Activated CD4-positive, alpha-beta T cell treated with anti-CD3 and anti-CD28 coated beads, Interleukin-2, Interleukin-4, amounts not matched to agents 100 ng/mL and 50 ng/mL, durations not matched to agents 16 hours and 8 hours (primary cell): Measurements from ENCODE around the gene NUDT4.
A peak's percentile ranks its signal among the peaks of the same experiment; 100 is the strongest.
"Not testable (repeated sequence)": the region's sequence is repeated elsewhere in the genome, so short reads cannot be mapped to it uniquely, and the experiment has no call there.

Source experiments
- DNase-seq: peaks from one replicate; pipeline ENCODE4 v3.0.0-alpha.2; 2020; ENCODE audit warnings: low spot score

Gene NUDT4

DNA sequence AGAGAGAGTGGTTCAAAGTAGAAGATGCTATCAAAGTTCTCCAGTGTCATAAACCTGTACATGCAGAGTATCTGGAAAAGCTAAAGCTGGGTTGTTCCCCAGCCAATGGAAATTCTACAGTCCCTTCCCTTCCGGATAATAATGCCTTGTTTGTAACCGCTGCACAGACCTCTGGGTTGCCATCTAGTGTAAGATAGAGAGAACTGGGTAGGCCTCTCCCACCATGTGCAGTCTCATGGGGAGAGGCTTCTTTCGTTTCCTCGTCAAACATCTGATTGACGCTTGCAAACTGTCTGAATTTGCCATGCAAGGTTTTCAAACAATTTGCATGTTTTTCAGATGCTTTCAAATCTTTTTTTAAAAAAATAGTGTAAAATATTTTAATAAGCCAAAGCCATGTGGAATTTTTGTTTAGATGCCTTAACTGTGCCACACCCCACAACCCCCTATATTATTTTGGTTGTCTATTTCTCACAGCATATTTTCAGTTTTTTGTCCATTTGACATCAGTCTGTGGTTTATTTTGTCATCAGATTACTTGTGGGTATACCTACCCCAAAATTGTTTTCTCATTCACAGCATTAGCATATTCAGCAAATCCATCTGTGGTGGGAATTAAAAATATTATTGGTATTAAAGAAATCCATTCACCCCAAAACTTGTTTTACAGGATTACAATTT, 21.6 kb downstream of the NUDT4 start:
- DNase-seq = not testable (repeated sequence)

DNA sequence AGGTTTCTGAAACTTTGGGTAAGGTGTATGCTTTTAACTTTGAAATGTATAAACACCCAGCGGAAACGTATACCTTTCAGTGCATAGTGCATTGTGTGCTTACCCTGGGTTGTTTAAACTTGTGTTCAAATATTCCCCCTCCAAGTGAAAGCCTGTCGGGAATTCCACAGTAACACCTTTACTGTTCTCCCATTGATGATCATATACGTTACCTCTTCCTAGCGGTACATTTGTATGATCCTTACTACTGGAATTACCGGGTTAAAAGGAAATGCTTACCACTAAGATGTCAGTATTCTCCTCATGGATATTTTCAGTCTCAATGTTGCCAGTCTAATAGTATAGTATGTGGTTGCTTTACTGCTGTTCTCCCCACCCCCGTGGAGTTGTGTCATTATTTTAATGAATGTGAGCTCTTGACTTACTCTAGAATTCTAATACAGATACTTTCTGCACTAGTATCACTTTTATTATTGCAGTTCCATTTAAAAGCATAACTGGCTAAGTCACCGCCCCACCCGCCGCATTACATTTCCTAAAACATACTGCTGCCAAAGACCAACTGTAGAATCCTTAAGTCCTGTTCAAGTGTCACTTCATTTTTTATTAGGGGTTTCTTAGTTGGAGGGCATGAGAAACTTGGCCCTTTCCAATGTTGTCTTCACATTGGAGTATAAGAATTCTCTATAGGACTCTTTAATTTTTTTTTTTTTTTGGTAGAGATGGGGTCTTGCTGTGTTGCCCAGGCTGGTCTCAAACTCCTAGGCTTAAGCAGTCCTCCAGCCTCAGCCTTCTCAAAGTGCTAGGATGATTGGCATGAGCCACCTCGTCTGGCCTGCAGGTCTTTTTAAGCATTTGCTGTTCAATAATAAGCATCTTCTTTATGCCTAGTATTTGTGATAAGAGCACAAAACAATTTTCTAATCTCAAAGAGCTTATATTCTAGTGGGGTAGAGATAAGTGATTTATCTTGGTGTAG, 24.9 kb downstream of the NUDT4 start:
- DNase-seq = no peak

DNA sequence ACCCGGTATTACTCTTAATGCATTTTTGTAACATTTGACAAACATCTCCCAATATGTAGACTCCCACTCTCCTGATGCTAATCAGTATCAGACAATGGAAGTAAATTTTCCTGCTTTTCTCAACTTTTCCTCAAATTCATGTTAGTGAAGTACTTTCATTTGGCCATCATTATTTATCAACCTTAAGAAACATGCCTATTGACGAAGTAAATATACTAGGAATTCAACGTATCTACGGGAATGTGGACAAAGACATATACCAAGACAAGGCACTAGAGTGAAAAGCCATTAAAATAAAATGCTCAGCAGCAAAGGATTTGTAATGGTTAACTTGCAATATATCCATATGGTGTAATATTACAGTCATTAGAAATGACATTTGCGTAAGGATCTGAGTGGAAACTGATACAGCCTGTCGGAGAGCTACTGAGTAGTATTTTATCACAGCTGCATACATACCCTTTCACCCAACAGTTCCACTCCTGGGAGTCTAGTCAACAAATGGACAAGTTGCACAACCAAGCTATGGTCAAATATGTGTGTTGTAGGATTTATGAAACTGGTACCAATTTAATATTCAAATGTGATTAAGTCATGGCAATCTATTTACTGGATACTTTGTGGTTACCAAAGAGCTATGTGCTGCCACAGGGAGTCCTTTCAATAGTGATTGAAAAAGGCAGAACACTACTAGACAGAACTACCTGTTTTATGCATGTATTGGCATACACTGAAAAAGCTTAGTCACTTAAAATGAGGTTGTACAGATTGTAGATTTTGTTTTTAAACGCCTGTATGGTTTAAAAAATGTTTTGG, 26.5 kb downstream of the NUDT4 start:
- no peak for DNase-seq

DNA sequence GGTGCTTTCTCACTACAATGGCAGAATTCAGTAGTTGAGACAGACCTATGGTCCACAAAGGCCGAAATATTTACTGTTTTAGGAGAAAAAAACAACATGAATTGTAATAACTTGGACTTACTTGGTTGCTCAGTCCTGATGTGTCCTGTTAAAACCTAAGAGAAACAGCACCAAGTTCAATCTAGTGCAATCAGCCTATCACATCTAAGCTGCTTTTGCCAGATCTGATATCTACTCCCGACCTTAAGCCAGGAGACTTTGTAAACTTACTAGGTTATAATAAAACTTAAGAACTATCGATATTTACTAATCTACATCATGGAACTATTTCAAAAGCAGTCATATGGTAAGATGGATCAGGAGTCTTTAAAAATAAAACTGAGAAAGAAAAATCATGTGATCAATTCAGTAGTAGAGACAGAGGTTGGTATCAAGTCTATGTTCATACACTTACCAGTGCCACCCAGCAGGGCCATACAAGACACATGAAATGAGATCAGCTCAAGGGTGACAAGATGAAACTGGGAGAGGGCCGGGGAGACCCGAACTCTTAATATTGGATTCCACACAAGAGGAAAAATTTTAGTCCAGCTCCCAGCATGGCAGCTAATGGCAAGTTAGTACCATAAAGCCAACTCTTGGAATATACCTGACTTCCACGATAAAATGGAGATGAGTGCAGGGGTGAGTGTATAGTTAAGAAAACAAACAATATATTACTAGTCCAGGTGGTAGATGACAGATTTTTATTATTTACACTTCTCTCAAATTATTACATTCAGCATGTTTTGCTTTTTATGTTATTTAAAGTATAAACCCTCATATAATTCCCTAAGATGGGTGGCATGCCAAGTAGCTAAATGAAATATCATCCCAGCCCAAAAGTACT, 27.5 kb downstream of the NUDT4 start:
- DNase-seq = no peak

DNA sequence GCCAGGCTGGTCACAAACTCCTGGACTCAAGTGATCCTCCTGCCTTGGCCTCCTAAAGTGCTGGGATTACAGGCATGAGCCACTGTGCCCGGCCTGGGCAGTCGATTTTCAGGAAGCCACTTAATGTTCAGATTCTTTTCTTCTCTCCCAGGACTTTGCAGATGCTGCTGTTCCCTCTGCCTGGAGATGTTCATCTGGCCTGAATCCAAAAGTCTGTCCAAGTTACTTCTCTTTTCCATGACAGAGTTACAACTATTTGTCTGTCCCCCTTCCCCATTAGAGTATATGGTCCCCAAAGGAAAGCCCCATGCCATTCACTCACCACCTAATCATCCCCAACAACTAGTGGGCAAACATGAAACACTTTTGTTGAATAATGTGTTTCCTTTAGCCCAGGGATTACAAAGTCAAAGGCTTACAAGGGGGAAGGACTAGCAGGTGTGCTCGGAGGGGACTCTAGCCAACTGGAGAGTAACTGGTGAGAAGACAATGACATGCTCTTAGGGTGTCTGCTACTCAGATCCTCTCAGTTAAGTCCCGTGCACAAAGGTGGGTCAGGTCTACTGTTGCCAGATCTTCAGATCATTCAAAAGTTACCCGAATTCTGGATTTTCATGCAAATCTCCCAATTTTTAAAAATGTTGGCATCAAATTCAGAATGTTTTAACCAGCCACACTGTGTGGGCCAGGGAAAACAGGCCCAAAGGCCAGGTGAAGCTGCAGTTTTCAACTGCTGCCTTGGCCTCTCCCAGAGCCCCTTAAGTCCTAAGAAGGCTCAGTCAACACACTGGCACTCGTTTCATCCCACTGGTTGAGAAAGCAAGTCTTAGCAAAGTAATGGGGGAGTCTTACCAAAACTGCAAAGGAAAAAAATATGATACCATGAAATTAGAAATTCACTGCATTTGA, 29.6 kb downstream of the NUDT4 start:
- no peak for DNase-seq

DNA sequence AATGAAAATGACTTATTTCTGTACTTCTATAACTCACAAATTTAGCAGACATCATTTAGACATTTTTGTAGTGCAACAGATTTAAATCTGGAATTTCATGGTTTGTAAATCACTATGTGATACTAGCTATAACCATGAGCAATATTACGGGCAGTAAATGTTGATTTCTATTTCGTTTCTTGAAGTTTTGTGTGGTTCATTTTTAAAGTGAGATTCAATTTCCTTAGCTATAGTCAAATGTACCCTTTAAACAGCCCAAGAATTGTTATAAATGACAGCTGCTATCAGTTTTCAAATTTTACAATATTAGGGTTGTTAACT, 30.2 kb downstream of the NUDT4 start:
- DNase-seq = no peak

DNA sequence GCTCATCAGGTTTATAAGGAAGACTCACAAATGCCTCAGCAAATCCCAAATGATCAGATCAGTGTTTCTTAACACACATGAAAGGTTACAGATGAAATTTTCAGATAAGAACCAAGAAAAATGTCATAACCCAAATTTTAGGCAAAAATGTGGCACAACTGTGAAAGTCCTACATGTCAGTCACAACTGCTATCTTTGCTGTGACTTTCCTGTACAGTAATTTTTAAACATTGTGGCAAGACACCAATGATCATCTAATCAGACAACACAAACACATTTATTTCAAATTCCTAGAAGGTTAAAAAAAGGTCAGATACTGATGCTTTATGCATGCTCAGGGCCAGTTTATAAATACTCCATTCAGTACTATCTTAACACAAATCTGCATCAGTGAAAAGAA, 31.1 kb downstream of the NUDT4 start:
- no peak for DNase-seq

DNA sequence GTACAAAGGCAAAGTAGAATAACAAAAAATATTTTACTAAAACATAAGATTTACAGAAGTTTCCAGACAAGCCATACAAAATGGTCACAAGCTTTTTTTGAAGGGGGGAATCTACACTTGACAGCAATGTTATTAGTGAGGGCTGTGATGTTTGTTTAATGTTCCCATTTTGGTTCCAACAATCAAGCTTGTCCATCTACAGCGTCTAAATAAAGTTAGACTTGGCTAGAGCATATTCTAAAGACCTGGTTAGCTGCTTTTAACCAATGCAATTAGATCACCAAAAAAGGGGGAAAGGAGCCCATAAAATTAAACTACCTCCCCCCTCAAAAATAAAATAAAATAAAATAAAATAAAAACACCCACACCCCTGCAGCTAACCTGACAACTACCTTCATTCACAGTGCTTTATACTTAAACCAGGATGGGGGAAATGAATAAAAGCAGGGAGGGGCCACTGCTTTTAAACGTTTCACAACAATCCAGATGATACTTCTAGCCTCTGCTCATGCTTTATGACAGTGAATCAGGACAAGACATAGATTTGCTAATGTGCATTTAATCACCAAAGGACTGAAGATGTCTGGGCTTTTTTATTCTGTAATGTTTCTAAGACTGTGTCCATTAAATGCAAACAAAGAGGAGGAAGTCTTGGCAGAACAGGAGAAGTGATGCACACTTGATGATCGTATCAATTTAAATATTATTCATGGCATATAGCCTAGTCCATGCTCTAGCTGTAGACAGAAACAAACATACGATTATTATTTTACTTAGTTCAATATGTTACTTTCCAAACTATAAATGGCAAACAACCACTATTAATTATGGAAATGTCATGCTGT, 31.8 kb downstream of the NUDT4 start:
- not testable (repeated sequence) for DNase-seq

DNA sequence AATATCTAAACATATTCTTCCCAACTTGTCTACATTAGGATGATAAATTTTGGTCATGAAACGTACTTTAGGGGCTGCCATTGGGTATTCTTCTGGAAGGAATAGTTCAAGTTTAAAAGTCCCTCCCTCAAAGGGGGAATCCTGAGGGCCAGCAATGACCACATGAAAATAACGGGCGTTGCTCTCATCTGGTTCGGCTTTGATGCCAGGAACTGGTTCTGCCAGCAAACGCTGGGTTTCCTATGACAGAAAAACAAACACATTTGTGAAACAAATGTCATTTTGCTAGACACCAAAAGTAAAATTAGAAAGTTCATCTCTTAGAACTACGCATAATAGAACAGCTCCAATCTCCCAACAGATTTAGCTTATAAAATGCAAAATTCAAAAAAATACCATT, 33.3 kb downstream of the NUDT4 start:
- DNase-seq = not testable (repeated sequence)

DNA sequence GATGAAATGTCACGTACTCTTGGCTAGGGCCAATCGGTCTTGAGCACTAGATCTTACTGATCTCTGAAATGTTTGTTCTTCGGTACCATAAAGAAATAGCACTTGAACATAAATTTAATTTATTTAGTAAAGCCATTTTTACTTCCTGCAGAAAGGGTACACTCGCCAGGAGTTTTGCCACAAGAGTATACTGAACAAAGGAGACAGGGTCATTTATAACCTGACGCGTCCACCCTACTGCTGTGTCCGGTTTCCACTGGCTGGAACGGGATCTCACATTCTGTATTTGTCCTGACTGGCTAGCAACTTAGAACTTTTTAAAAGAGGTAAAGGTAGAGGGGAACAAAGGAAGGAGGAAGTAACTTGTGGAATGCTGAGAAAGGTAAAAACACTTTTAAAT, 34.7 kb downstream of the NUDT4 start:
- not testable (repeated sequence) for DNase-seq

DNA sequence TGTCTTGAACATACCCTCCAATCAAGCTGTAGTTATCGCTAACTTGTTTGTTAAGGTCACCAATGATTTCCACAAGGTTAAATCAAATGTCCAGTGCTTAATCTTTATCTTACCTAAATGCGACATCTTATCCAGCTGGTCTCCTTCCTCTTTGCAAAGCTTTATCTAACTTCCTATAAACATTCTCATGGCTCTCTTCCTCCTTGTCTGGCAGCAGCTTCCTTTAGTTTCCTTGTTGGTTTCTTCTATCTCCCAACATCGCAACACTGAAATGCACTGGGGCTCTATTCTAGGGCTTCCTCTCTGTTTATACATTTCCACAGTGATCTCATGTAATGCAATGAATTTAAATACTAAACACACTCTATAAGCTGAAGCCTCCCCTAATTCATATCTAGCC, 35.3 kb downstream of the NUDT4 start:
- no peak for DNase-seq

DNA sequence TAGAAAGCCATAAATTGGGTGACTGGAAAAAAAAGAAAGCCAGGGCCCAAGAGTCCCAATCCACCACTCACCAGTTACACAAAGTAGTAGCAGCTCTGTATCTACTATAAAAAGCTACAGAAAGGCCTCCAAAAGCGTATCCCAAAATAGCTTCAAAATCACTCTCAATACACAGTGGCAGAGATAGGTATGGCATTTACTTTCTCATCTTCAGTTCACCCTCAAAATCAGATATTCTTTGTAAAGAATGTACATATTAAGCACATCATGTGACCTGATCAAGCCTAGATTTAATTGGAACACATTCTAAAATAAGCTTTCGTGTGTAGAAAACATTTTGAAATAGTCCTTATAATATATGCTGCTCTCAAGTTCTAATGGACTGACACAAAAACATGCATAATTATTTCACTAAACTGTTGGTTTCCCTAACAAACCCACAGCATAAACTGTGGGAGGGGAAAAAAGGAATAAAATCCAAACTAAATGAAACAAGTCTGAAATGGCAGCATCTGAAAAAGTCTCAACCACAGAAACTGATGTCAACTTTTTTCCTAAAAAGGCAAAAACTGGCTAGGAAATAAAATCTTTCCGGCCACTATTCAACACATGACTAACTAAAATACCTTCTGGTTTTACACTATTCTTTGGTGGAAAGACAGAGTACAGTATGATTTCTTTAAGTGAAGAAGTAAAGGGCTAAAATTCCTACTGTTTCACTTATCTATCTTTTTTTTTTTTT, 38.2 kb downstream of the NUDT4 start:
- DNase-seq = peak; percentile 42

DNA sequence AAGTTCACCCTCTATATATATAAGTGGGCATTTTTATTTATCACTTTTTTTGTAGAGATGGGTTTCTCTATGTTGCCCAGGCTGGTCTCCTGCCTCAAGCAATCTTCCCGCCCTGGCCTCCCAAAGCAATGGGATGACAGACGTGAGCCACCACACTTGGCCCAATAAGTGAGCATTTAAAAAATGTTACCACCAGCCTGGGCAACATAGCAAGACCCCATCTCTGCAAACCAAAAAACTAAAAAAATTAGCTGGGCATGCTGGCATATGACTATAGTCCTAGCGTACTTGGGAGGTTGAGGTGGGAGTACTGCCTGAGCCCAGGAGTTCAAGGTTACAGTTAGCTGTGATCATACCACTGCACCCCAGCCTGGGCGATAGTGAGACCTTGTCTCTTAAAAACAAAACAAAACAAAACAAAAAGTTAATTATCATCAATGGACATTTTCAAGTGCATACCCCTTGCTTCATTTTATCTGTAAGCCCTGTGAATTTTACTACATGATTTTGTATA, 40.3 kb downstream of the NUDT4 start:
- DNase-seq = no peak

DNA sequence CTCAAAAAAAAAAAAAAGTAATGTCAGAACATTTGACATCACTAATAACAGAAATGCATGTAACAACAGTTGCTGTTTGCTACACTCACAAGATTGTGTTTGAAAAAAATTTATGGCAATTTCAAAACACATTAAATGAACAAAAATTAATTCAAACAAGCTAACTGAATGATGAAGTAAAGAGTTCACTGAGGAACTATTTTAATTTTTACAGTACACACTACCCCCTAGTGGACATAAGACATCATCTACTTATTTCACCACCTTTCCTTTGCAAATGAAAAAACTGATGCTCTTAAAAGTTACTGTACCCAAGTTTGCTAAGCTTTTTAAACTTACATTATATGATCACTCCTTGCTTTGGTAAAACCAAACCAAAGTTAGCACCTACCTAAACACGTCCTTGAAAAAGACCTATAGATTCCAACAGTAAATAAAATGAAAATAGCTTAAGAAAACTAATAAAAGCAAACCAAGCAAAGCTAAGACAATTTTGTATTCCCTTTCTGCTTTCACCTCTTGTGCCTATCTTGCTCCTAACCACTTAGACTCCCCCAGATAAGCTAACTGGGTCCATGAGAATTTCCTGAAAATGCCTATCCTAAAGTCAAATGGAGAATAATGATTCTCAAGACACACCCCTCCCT, 41.8 kb downstream of the NUDT4 start:
- DNase-seq = peak; percentile 52

DNA sequence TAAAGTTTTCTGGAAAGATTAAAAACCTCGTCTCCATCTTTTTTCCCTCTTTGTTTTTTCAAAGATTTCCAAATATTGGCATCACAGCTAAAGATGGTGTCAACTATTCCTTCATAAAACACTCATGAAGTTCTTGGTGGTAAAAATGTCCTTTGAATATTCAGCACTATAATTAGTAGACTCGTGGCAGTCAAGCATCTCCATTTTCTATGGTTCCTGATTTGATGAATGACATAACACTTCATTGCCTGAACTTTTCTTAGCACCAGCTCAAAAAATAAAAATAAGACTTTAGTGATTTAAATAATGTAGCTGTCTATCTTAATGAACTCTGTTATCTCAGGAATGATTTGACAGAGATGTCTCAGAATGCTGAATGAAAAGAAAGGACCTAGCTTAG, 44.3 kb downstream of the NUDT4 start:
- no peak for DNase-seq

DNA sequence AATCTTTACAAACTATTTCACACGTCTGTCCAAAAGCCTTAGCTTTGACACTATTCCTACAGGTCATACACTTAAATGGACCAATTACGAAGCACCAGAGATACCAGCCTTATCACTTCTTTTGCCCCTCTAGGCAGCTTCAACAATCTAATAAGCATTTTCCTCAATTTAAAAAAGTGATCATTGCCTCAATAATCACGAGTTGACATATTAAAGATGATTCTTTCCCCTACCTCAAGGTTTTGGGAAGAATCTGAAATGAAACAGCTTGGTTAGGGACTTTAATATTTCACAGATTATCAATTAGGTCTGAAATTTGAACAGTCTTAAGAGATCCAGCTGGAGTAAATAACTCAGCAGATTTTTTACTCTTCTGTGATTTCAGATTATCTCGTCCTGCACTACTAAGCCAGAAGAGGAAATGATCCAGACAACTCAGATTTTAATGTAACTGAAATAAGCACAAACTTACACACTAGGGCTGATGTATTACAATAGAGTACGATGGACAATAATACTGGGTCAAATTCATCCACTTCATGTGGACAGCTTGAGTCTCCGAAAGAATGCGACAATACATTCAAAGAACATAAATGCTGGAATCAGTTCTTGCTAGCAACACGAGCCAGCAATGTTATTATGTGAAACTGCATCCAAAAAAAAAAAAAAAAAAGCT, 48.1 kb downstream of the NUDT4 start:
- DNase-seq = no peak

DNA sequence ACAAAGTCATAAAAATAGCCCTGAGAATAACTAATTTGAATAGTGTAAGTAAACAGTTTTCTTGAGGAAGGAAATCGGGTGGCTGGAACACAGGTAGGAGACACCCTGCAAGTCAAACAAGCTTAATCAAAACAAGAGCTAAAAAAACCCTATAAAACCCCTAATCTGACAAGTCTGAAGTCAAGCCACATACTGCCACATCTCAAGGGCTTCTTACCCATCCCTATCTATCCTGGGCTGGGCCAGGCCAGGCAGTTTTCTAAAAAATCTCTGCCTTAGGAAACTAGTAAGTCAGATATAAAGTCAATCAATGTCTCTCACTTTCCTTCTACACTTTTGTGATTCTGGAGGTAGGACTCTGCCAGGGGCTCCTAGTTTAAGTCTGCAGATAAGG, 48.7 kb downstream of the NUDT4 start:
- DNase-seq = no peak
